ENCODE results near the gene CFL1. TPM values are rescaled to one million over a fixed set of nuclear protein-coding genes. Genes with fewer than 3 reads are reported as not detected.

CFL1 gene
- polyA plus RNA-seq, 4 donors, result 854 to 2,084 (median 1,613) TPM

DNA sequence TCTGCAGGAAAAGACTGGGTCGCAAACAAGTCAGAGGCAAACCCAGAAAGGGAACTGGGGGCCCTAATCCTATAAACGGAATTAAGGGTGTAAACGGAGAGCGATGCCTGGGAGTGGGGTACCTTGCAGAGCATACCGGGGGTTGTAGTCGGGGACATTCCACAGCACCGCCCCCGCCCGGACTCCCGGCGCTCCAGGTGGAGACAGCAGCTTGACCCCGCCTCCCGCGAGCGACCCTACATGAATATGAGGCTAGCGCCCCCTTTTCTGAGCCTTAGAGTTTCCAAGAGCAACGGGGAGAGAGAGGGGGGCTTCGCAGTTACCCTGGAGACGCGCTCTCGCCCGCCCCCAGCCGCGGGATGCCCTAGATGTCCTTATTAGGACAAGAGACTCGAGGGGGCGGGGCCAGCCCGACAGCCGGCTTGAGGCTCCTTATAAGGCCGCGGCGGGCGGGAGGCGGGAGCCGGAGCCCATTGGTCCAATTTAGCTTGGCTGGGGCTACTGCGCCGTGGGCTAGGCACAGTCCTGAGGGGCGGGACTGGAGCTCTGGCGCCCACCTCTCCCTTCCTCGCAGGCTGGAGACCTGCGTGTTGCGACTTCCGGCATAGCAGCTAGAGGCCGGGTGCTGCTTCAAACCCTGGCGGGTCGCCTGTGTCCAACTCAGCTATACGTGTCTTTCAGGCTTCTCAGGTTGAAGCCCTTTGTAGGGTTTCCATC lies 1.3 kb upstream of the CFL1 start:
- no peaks in the 10 kb centered on the region for H3K27me3 ChIP-seq (ENCODE audit: control insufficient read depth in 3 of 3, insufficient read depth in 3 of 3, low read length in 3 of 3)
- 0 to 1% (median 0%) methylated on average over 43 to 46 of the region's 46 CpGs for WGBS, 3 donors
- peak; percentile 97 to 98 for DNase-seq
- no peak for FAIRE-seq
- peaks cover 16 to 59% (median 22%) of the 10 kb centered on the region in 3 donors for H3K36me3 ChIP-seq (ENCODE audit: control insufficient read depth in 3 of 3, insufficient read depth in 2 of 3, low read depth in 1 of 3, low read length in 3 of 3)
- H3K4me1 ChIP-seq (ENCODE audit: control insufficient read depth in 3 of 3, insufficient read depth in 2 of 3, low read depth in 1 of 3, low read length in 2 of 3), result peaks cover 0 to 53% (median 3%) of the 10 kb centered on the region in 3 donors
- no peaks in the 10 kb centered on the region for H3K9me3 ChIP-seq (ENCODE audit: control insufficient read depth in 2 of 2, insufficient read depth in 1 of 2, low read depth in 1 of 2, low read length in 1 of 2)
- peak overlapping the region; percentile 95 to 97 (median 97) for H3K27ac ChIP-seq (ENCODE audit: low read depth in 1 of 3, low read length in 2 of 3)
- H3K4me3 ChIP-seq (ENCODE audit: low read depth in 1 of 3, low read length in 3 of 3), result peak overlapping the region; percentile 52 to 72 (median 64)

DNA sequence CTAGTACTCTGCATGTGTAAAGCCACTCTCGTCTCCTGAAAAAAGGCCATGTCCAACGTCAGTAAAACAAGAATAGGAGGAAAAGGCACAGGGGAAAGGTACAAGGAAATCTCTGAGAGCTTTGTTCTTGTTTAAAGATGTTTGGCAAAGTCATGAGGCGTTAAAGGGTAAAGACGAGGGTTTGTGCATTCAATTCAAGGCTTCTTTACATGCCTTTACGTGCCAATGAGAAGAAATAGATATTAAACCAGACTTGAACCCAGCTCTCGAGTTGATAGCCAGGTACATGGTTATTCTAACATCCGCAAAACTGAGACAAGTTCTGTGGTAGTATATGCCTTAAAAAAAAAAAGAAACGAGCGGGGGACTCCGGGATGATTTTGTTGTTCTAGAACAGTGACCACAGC lies 704 bp upstream of the CFL1 start:
- Histone ChIP-seq H3K27ac (ENCODE audit: low read depth in 1 of 3, low read length in 2 of 3) (peak overlapping the region; percentile 95 to 97 (median 97)), H3K9me3 (ENCODE audit: control insufficient read depth in 2 of 2, insufficient read depth in 1 of 2, low read depth in 1 of 2, low read length in 1 of 2) (no peaks in the 10 kb centered on the region), H3K36me3 (ENCODE audit: control insufficient read depth in 3 of 3, insufficient read depth in 2 of 3, low read depth in 1 of 3, low read length in 3 of 3) (peaks cover 10 to 58% (median 19%) of the 10 kb centered on the region in 3 donors), H3K27me3 (ENCODE audit: control insufficient read depth in 3 of 3, insufficient read depth in 3 of 3, low read length in 3 of 3) (no peaks in the 10 kb centered on the region), H3K4me3 (ENCODE audit: low read depth in 1 of 3, low read length in 3 of 3) (peak overlapping the region; percentile 52 to 72 (median 64)), H3K4me1 (ENCODE audit: control insufficient read depth in 3 of 3, insufficient read depth in 2 of 3, low read depth in 1 of 3, low read length in 2 of 3) (peaks cover 0 to 56% (median 3%) of the 10 kb centered on the region in 3 donors)
- DNase-seq (no peak), FAIRE-seq (no peak)
- 0 to 1% (median 0%) methylated on average over 10 of the region's 10 CpGs for WGBS, 3 donors

- 1% methylated on average over 24 to 49 of the region's 49 CpGs for WGBS, 3 donors
- Histone ChIP-seq H3K36me3 (ENCODE audit: control insufficient read depth in 3 of 3, insufficient read depth in 2 of 3, low read depth in 1 of 3, low read length in 3 of 3) (peaks cover 11 to 58% (median 23%) of the 10 kb centered on the region in 3 donors), H3K27me3 (ENCODE audit: control insufficient read depth in 3 of 3, insufficient read depth in 3 of 3, low read length in 3 of 3) (no peaks in the 10 kb centered on the region), H3K4me3 (ENCODE audit: low read depth in 1 of 3, low read length in 3 of 3) (peak overlapping the region; percentile 64 to 95 (median 91)), H3K9me3 (ENCODE audit: control insufficient read depth in 2 of 2, insufficient read depth in 1 of 2, low read depth in 1 of 2, low read length in 1 of 2) (no peaks in the 10 kb centered on the region), H3K27ac (ENCODE audit: low read depth in 1 of 3, low read length in 2 of 3) (peak overlapping the region; percentile 95 to 98 (median 97)), H3K4me1 (ENCODE audit: control insufficient read depth in 3 of 3, insufficient read depth in 2 of 3, low read depth in 1 of 3, low read length in 2 of 3) (peaks cover 3 to 68% (median 9%) of the 10 kb centered on the region in 3 donors)
- FAIRE-seq, result no peak
- peak; percentile 38 to 76 for DNase-seq
Observed at GRCh38 chr11:65857500-65857852, 504 bp downstream of the CFL1 start.

GRCh38 chr11:65856689-65857499 lies 1.1 kb downstream of the CFL1 start:
- H3K4me3 ChIP-seq (ENCODE audit: low read depth in 1 of 3, low read length in 3 of 3), result peak overlapping the region; percentile 64 to 95 (median 91)
- peak overlapping the region; percentile 95 to 98 (median 97) for H3K27ac ChIP-seq (ENCODE audit: low read depth in 1 of 3, low read length in 2 of 3)
- peak; percentile 84 to 92 for DNase-seq
- H3K27me3 ChIP-seq (ENCODE audit: control insufficient read depth in 3 of 3, insufficient read depth in 3 of 3, low read length in 3 of 3), result no peaks in the 10 kb centered on the region
- peaks cover 3 to 70% (median 9%) of the 10 kb centered on the region in 3 donors for H3K4me1 ChIP-seq (ENCODE audit: control insufficient read depth in 3 of 3, insufficient read depth in 2 of 3, low read depth in 1 of 3, low read length in 2 of 3)
- FAIRE-seq, result no peak
- WGBS, 3 donors, result 1% methylated on average over 50 to 57 of the region's 57 CpGs
- H3K9me3 ChIP-seq (ENCODE audit: control insufficient read depth in 2 of 2, insufficient read depth in 1 of 2, low read depth in 1 of 2, low read length in 1 of 2), result no peaks in the 10 kb centered on the region
- H3K36me3 ChIP-seq (ENCODE audit: control insufficient read depth in 3 of 3, insufficient read depth in 2 of 3, low read depth in 1 of 3, low read length in 3 of 3), result peaks cover 11 to 58% (median 28%) of the 10 kb centered on the region in 3 donors

DNA sequence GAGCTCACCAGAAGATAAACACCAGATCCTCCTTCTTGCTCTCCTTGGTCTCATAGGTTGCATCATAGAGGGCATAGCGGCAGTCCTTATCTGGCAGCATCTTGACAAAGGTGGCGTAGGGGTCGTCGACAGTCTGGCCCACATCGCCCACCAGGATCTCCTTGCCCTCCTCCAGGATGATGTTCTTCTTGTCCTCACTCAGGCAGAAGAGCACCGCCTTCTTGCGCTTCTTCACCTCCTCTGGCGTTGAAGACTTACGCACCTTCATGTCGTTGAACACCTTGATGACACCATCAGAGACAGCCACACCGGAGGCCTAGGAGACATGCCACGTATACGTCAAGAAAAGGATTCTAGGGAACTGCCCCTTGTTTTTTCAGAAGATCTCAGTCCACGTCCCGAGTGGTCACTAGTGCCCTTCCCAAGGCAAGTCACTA lies 2.0 kb downstream of the CFL1 start:
- H3K36me3 ChIP-seq (ENCODE audit: control insufficient read depth in 3 of 3, insufficient read depth in 2 of 3, low read depth in 1 of 3, low read length in 3 of 3), result peaks cover 11 to 60% (median 28%) of the 10 kb centered on the region in 3 donors
- DNase-seq (peak; percentile 20 to 39), FAIRE-seq (no peak)
- 40 to 74% (median 44%) methylated on average over 15 of the region's 15 CpGs for WGBS, 3 donors
- peak overlapping the region; percentile 95 to 98 (median 97) for H3K27ac ChIP-seq (ENCODE audit: low read depth in 1 of 3, low read length in 2 of 3)
- H3K4me1 ChIP-seq (ENCODE audit: control insufficient read depth in 3 of 3, insufficient read depth in 2 of 3, low read depth in 1 of 3, low read length in 2 of 3), result peaks cover 0 to 70% (median 9%) of the 10 kb centered on the region in 3 donors
- peaks cover 0 to 7% of the 10 kb centered on the region in 2 donors for H3K9me3 ChIP-seq (ENCODE audit: control insufficient read depth in 2 of 2, insufficient read depth in 1 of 2, low read depth in 1 of 2, low read length in 1 of 2)
- H3K4me3 ChIP-seq (ENCODE audit: low read depth in 1 of 3, low read length in 3 of 3), result peak overlapping the region in 2 of 3 donors; percentile 64 to 95
- H3K27me3 ChIP-seq (ENCODE audit: control insufficient read depth in 3 of 3, insufficient read depth in 3 of 3, low read length in 3 of 3), result no peaks in the 10 kb centered on the region

DNA sequence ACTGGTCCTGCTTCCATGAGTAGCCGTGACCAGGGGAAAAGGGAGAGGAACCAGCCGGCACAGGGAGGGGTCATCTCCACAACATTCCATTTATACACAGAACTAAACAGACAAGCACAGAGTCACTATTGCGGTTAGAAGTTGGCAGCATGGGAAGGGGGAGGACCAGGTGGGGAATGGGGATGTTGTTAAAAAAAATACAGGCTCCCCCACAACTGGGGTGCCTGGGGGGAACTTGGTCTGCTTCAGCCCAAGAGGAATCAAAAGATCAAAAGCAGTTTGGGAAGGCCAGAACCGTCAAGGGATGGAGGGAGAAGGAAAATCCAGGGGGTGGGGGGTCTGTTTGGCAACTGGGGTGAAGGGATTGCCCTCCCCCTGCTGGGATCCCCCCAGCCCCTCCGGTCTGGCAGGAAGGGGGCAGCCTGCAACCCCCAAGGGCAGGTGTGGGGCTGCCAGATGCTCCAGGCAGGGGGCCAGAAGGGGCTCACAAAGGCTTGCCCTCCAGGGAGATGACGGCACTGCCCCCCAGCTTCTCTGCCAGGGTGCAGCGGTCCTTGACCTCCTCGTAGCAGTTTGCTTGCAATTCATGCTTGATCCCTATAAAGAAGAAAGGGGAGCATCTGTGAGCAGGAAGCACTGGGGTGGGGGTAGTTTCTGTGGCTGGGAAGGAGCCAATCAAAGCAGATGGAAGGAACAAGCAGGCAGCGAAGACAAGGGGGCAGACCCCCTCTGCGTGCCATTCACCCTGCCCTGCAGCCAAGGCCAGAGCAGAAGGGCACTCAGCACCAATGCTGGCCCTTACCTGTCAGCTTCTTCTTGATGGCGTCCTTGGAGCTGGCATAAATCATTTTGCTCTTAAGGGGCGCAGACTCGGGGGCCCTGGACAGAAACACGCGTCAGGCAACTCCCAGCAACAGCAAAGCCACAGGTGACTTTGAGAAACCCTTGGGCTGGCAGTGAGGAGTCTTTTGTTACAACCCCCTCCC lies 2.8 kb downstream of the CFL1 start:
- Histone ChIP-seq H3K9me3 (ENCODE audit: control insufficient read depth in 2 of 2, insufficient read depth in 1 of 2, low read depth in 1 of 2, low read length in 1 of 2) (peaks cover 0 to 9% of the 10 kb centered on the region in 2 donors), H3K27ac (ENCODE audit: low read depth in 1 of 3, low read length in 2 of 3) (peak overlapping the region; percentile 95 to 98 (median 97)), H3K36me3 (ENCODE audit: control insufficient read depth in 3 of 3, insufficient read depth in 2 of 3, low read depth in 1 of 3, low read length in 3 of 3) (peaks cover 11 to 68% (median 28%) of the 10 kb centered on the region in 3 donors), H3K27me3 (ENCODE audit: control insufficient read depth in 3 of 3, insufficient read depth in 3 of 3, low read length in 3 of 3) (no peaks in the 10 kb centered on the region), H3K4me3 (ENCODE audit: low read depth in 1 of 3, low read length in 3 of 3) (peak overlapping the region; percentile 11 to 95 (median 64)), H3K4me1 (ENCODE audit: control insufficient read depth in 3 of 3, insufficient read depth in 2 of 3, low read depth in 1 of 3, low read length in 2 of 3) (peaks cover 0 to 75% (median 9%) of the 10 kb centered on the region in 3 donors)
- no peak for FAIRE-seq
- WGBS, 3 donors, result 27 to 63% (median 50%) methylated on average over 15 of the region's 15 CpGs
- no peak for DNase-seq

- DNase-seq, result peak; percentile 94 to 99
- H3K27ac ChIP-seq (ENCODE audit: low read depth in 1 of 3, low read length in 2 of 3), result peak overlapping the region; percentile 95 to 98 (median 97)
- 25 to 72% (median 45%) methylated on average over 4 of the region's 4 CpGs for WGBS, 3 donors
- peaks cover 0 to 9% of the 10 kb centered on the region in 2 donors for H3K9me3 ChIP-seq (ENCODE audit: control insufficient read depth in 2 of 2, insufficient read depth in 1 of 2, low read depth in 1 of 2, low read length in 1 of 2)
- H3K27me3 ChIP-seq (ENCODE audit: control insufficient read depth in 3 of 3, insufficient read depth in 3 of 3, low read length in 3 of 3), result no peaks in the 10 kb centered on the region
- H3K4me1 ChIP-seq (ENCODE audit: control insufficient read depth in 3 of 3, insufficient read depth in 2 of 3, low read depth in 1 of 3, low read length in 2 of 3), result peaks cover 0 to 77% (median 9%) of the 10 kb centered on the region in 3 donors
- peak overlapping the region in 1 of 3 donors; percentile 64 for H3K4me3 ChIP-seq (ENCODE audit: low read depth in 1 of 3, low read length in 3 of 3)
- H3K36me3 ChIP-seq (ENCODE audit: control insufficient read depth in 3 of 3, insufficient read depth in 2 of 3, low read depth in 1 of 3, low read length in 3 of 3), result peaks cover 11 to 75% (median 28%) of the 10 kb centered on the region in 3 donors
- FAIRE-seq, result no peak
Observed at GRCh38 chr11:65854161-65854592, 3.8 kb downstream of the CFL1 start.
